Retinal pigment epithelial cell (primary cell): Measurements from ENCODE around the gene RPLP2.
A peak's percentile ranks its signal among the peaks of the same experiment; 100 is the strongest.

Source experiments
- DNase-seq: peaks from one replicate; pipeline ENCODE4 v3.0.0-alpha.2; 2010; ENCODE audit warnings: low read depth
- H3K4me3 ChIP-seq: 2 replicates; pipeline ENCODE4 v1.5.1; 2011; ENCODE audit warnings: mild to moderate bottlenecking, low read length, control low read depth, moderate library complexity
- CTCF ChIP-seq: conservative IDR thresholded peaks from 2 replicates; pipeline ENCODE4 v1.5.1; 2011; ENCODE audit warnings: low read depth, low read length, control low read depth, inconsistent platforms

RPLP2 gene

DNA sequence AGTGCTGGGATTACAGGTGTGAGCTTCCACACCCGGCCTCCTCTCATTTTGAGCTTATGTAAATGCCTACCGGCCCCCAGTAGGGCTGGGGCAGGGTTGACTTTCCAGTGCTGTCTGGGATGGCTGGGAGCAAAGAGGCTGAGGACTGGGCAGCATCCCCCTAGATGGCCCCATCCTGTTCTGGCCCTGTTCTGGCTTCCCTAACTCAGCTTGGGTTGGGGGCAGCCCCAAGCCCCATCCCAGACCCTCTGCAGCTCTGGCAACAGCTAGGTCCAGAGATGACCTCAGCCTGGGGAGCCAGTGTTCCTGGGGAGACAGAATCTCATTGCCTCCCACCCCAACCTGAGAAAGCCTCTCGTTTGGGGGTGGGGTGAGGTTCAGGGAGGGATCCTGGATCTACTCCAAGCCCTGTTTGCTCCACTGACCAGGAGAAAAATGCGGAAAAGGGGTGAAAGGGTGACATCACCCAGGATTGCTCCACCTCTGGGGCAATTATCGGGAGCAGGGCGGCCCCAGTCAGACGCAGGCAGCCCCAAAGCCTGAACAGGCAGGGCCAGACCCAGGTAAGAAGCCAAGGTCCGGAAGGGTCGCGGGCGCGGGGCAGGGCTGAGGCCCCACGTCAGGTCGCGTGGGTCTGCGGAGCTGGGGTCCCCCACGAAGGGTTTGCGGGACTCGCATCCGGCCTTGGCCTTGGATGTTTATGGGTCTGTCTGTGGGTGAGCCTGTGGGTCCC is 8.8 kb downstream of the RPLP2 start, which contains the start of gene PNPLA2:
Gene PNPLA2 (plus strand): TSS at position 519 of the 733 bp plus-strand sequence. CDS start 805 bp downstream, outside the sequence.
- peak within 1 kb of the TSS; percentile 63 for H3K4me3 ChIP-seq
- no peak for TF ChIP-seq CTCF
- no peak for DNase-seq

GRCh38 chr11:819129-819931 is 9.6 kb downstream of the RPLP2 start:
- DNase-seq, result no peak
- TF ChIP-seq CTCF, result peak; percentile 7
- peak overlapping the region; percentile 63 for H3K4me3 ChIP-seq

- peak overlapping the region; percentile 63 for H3K4me3 ChIP-seq
- DNase-seq, result no peak
- no peak for TF ChIP-seq CTCF
Observed at GRCh38 chr11:819943-820649, 10.3 kb downstream of the RPLP2 start.

DNA sequence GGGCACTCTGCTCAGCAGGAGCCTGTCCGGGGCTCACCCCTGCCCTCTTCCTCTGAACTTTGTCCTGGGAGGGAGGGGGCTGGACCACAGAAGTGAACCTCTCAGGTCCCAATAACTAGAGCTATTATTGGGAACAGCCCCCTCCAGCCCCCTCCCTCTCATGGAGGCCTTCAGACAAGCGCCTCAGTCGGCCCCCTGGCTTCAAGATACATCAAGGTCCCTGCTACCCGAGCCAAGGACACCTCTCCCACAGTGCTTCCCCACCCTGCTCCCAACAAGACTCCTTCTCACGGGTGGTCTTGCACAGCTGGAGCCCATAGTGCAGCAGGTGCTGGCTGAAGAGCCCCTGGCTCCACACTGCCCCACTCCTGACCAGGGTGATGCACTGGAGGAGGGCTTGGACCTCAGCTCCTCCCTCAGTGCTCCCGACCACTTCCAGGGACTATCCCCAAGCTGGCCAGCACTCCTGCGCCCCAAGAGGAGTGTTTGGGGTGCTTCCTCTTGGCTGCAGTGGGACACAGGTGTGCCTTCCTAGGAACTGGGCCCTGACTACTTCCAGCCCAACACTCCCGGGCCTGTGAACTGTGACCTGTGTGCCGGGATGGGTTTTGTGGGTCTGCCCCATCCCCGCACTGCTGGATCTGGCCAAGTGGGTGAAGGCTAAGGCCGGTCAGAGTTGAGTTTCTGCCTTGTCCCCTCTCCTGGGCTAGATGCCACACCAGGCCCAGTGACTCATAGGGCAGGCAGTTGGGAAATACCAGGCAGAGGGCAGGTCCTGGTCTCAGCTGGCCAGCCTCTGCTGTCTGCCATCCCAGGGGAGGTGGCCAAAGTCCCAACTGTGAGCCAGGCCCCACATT is 11.1 kb downstream of the RPLP2 start:
- DNase-seq, result no peak

GRCh38 chr11:821512-822371 is 12.0 kb downstream of the RPLP2 start:
- DNase-seq, result no peak
- H3K4me3 ChIP-seq, result no peak overlapping the region
- no peak for TF ChIP-seq CTCF

More for the DNA sequence above, 11.1 kb downstream of the RPLP2 start:
- H3K4me3 ChIP-seq, result peak overlapping the region; percentile 63
- no peak for TF ChIP-seq CTCF
